Inflammatory macrophage treated with lipopolysaccharide for 1 hour (primary cell): ENCODE results near the gene GABRA1.

Experiments
- DNase-seq, 2 donors: peaks; one replicate each; pipeline ENCODE4 v3.0.0-alpha.2; 2020 to 2022

GABRA1 gene

DNA sequence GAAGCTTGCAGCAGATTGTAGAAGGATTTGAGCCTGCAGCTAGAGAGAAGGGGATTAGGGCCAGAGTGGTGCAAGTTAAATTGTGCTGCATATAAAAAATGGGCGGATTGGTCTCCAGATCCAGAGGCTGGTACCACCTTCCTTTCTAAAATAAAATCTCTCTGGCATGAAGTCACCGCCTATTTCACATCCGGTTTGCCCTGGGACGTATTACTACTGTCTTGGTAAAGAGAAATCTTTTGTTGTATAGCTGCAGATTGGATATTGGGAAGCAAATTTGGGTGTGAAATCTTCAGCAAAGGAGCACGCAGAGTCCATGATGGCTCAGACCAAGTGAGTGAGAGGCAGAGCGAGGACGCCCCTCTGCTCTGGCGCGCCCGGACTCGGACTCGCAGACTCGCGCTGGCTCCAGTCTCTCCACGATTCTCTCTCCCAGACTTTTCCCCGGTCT, at the start of gene GABRA1:
Gene GABRA1, plus strand, starts transcription at position 180 of the 451 bp plus-strand sequence. CDS start 2,691 bp downstream, outside the sequence.
- no peak for DNase-seq

DNA sequence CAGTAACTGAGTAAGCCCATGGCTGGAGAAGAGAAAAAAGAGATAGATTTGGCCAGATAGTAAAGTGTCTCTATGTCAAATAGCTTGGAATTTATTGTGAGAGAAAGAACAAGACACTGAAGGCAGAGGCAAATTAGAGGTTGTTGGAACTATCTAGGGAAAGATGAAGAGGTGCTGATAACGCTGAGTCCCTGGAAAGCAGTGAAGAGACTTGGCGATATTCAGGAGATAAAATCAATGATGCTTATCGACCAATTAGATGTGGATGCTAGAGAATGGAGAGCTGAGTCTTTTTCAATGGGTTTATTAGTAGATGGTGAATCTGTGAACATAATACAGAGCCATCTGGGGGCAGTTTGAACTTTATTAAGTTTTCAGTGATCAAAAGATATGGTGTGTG, 48.6 kb upstream of the GABRA1 start:
- DNase-seq: no peak

DNA sequence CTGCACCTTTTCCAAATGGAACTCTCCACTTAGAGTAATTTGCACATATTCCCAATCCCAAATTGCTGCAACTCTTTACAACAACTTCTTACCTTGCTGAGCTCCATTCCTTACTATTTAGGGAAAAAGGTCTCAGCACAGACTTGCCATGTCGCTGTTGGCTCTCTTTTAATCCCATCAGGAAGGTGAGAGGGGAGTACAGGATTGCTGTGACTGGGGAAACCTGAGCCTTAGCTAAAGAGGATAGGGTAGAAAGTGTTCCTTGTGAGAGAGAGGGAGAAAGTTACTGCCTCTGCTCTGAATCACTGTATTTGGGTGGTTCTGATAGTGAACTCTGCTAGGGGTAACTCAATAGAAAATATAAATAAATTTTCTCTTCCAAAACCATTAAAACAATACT, 43.7 kb upstream of the GABRA1 start:
- DNase-seq: no peak

DNA sequence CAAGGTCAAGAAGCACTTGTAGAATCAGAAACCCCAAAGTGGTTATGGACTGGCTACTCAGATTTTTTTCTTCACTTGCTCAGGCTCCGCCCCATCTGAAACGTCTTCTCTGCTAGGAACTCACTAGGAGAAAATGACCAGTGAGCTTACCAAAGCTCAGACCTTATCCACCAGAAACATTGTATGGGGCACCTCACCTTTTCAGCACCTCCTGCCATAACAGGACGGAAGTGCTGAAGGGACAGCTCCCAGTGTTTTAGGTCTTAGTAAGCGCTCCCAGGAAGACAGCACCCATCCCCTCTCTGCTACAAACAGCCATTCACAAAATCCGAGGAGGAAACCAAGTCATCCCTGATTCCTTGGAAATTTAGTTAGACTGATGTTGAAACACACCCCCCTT, 1.2 kb upstream of the GABRA1 start:
- DNase-seq: no peak

DNA sequence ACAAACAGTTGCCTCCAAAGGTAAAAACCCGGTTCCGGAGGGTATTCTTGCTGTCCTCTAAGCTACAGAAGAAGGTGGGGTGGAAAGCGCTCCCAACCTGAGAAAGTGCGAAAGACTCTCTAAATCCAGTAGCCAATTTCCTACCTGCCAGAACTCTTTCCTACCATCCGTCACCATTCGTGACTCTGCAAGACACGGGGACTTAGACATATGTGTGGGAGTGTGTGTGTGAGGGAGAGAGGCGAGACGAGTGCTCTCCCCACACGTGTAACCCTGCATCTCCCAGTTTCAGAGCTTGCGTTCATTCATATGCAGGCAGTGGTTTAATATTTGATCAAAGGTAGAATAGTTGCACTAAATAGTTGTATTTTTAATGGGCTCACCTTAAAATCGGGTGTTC, 473 bp upstream of the GABRA1 start:
- no peak for DNase-seq

DNA sequence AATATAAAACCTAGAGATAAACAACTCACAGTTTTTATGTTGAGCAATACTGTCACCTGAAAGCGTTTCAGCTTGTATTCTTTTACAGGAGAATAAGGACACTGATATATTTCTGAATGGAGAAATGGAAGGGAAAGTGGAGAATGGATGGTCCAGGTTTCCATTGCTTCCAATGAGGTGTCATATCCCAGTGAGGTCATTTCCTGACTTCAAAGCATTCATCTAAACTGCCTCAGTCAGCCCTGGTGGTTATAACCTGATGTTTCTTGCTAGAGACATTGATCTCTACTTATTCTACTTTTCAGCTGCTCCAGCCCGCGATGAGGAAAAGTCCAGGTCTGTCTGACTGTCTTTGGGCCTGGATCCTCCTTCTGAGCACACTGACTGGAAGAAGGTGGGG, 2.6 kb downstream of the GABRA1 start:
- no peak for DNase-seq

DNA sequence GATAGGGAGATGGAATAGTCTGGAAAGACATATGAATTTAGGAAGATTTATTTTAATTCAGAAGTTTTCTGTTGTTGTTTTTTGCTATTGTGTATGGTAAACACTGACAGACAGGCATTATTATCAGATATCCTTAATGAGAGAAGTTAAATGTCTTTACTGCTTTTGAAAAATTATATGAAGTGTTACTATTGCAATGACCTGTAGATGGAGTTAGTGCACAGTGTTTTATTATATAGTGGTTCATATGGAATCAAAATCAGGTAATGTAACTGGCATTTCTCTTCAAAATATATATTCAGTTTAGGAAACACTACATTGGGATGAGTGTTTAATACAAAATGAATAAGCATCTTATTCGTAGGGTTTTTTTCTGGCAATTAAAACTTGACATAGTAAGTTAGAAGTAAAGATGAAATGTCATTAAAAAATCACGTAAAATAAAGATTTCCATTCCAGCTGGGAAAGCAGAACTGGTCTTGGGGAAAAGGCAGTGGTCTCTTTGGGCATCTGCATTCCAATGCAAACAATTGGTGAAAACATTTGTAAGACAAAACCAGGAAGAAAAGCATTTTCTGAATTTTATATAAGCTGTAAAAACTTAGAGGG, 3.9 kb downstream of the GABRA1 start:
- DNase-seq: peak in 1 of 2 donors; percentile 1

DNA sequence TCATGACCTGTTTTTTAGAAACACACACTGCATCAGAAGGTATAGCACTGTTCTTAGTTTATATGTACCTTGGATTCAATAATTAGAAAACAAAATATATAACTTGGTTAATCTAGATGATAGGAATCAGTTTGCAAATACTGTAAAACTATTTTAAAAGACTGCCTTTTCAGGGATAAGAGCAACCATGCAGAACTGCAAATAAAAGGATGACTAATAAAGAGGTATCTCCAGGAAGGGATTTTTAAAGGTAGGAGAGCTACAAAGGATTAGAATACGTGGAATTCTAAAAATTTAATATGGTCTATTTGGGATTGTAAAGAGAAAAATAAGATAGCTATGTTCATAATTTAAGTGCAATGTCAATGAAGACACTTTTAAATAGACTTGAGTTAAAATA, 9.4 kb downstream of the GABRA1 start:
- DNase-seq: no peak

DNA sequence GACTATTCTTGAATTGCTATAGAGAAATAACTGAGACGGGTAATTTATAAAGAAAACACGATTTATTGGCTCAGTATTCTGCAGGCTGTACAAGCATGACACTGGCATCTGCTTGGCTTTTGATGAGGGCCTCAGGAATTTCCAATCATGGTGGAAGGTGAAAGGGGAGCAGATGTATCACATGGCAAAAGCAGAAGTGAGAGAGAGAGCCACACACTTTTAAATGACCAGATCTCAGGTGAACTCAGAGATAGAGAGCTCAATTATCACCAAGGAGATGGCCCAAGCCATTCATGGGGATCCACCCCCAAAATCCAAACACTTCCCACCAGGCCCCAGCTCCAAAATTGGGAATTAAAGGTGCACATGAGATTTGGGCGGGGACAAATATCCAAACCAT, 15.3 kb downstream of the GABRA1 start:
- DNase-seq: no peak

DNA sequence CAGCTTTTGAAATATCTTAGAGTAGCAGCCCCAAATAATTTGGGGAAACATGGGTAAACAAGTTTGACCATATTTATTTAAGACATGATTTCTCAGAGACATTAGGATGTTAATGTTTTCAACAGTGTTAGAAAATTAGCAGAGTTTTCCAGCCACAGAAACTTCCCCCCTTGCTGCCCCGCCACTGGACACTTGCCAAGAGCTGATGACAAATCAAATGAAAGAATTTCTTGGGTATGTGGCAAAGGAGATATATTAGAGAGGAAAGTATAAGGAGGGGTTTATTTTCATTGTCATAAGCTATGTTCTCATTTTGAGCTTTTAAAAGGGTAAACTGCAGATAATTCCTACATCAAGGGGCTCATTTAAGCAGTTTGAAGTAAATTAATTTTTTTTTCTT, 15.9 kb downstream of the GABRA1 start:
- DNase-seq: no peak

DNA sequence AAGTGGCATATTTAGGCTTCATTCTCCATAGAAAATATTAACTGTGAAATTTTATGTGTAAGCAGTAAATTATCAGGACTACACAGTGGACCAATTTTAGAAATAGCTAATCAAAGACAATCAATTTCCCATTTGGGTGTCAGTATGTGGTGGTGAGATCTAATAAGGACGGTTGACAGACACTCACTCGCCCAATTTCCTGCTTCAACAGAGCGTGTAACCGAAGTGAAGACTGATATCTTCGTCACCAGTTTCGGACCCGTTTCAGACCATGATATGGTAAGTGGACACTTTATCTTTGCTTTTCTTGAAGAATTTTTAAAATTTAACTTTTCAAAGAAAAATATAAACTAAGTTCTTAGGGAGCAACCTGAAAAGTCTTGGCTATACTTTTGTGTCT, 17.6 kb downstream of the GABRA1 start:
- no peak for DNase-seq

DNA sequence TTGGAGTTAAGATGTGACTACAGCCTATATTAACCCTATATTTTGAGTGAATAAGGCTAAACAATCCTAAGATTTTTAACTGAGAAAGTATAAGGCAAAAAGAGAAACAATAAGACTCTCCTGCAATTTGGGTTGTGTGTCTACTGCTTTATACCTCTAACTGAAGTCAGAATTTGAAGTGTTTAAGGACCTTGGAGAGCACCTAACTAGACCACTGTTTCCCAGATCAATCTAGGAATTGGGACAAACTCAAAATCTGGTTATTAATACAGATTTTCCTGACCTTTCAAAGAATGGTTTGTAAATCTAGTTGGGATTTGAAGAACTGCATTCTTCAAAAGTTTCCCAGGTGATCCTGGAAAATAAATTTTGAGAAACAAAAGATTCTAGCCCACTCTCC, 42.1 kb downstream of the GABRA1 start:
- DNase-seq: no peak

DNA sequence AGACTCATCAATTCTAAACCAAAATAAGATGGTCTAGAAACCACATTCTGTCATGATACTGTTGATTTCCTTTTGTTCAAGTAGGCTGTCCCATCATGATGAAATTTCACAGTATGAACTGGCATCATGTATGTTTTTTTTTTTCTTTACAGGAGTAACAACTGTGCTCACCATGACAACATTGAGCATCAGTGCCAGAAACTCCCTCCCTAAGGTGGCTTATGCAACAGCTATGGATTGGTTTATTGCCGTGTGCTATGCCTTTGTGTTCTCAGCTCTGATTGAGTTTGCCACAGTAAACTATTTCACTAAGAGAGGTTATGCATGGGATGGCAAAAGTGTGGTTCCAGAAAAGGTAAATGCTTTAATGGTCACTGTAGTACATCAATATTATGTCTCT, 47.6 kb downstream of the GABRA1 start:
- DNase-seq: no peak

DNA sequence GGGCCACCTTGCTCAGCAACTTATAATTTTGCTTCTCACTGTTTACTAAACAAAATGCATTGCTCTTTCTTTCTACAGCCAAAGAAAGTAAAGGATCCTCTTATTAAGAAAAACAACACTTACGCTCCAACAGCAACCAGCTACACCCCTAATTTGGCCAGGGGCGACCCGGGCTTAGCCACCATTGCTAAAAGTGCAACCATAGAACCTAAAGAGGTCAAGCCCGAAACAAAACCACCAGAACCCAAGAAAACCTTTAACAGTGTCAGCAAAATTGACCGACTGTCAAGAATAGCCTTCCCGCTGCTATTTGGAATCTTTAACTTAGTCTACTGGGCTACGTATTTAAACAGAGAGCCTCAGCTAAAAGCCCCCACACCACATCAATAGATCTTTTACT, 49.1 kb downstream of the GABRA1 start:
- DNase-seq: no peak

DNA sequence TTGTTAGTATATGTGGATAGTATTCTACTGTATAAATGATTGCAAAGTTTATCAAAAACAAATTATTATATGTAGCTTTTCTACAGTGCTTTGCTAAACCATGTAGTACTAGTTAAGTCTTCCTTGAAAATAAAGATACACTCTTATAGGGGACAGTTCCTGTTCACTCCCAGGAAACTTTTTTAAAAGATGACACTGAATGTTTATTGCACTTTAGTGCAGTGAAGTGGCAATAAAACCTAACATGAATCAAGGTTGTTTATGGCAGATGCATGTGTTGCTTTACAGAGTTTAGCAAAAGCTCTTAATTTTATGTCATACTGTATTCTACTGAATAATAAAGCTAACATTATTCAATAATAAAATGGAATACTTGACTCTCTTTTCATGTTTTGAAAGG, 51.7 kb downstream of the GABRA1 start:
- DNase-seq: no peak

DNA sequence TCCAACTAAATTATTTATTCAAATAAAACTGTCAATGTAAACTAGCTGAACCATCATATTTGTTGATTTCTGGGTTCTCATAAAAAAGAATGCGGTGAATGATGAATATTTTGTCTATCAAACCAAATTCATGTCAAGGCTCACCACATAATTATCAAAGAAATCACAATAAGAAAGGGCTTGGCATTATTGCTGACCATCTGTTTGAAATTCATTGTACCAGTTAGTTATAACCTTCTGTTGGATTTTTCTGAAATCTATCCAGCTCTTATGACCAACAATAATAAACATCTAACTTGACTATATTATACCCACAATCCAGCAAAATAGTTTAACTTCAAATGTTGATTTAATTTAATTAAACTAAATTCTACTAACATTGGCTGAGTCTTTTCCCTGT, 53.1 kb downstream of the GABRA1 start:
- DNase-seq: no peak

DNA sequence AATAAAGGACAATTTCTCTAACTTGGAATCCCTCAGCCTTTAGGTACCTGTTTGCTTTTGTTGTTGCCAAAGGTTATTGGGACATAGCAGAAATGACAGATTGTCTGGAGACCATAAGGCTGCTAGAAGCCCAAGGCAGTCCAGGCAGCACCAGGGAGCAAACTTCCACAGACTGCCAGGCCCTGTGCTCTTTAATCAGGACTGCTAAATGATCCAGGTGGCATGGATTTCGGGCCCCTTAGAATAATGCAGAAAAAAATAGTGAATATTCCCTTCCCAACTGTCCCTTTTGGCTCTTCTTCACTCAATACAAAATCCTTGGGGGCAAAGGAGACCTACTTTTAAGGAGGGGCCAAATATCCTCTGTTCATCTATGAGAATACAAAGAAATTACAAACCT, 73.9 kb downstream of the GABRA1 start:
- no peak for DNase-seq

DNA sequence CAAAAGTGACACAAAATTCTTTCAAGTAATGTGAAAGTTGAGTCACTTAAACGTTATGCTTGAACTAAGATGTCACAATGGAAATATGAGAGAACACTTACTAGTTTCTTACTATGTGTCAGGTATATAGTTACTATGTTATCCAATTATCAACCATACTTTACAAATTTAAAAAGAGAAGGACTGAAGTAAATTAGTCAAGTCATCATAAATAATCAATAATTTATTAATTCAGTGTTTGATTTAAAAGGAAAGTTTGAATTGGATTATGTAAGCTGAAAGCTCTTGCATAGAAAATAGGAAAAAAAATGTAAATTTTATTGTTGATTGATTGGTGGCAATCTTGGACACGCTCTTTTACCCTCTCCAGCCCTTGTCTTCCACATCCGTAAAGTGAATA, 76.3 kb downstream of the GABRA1 start:
- DNase-seq: no peak

DNA sequence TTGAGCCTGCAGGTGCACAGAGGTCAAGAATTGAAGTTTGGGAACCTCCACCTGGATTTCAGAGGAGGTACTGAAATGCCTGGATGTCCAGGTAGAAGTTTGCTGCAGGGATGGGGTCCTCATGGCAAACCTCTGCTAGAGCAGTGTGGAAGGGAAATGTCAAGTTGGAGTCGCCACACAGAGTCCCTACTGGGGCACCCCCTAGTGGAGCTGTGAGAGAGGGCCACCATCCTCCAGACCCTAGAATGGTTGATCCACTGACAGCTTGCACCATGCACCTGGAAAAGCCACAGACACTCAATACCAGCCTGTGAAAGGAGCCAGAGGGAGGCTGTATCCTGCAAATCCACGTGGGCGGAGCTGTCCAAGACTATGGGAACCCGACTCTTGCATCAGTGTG, 78.0 kb downstream of the GABRA1 start:
- no peak for DNase-seq

DNA sequence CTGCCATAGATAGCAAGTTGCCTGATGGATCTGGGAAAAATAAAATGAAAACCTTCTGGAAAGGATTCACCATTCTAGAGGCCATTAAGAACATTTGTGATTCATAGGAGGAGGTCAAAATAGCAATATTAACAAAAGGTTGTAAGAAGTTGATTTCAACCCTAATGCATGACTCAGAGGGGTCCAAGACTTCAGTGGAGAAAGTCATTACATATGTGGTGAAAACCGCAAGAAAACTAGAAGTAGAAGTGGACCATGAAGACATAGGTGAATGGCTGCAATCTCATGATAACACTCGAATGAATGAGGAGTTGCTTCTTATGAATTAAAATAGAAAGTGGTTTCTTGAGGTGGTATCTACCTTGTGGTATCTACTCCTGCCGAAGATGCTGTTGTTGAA, 86.6 kb downstream of the GABRA1 start:
- DNase-seq: no peak

DNA sequence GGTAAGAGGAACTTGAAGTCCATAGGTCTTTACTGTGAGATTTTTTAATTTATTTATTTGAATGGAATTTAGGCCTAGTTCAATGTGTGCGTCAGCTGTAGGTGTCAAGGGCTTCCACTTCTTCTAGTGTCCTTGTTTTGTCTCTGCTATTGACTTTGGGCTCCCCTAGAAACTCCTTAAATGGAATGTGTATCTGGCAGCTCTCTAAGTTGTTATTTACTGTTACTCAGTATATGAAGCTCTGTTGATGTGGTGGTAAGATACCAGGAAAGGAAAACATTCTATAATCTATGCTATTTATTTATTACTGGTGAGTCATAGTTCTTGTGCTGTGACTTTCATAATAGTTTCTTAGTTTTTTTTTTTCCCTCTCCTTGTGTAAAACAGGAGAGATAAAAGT, 97.1 kb downstream of the GABRA1 start:
- no peak for DNase-seq

DNA sequence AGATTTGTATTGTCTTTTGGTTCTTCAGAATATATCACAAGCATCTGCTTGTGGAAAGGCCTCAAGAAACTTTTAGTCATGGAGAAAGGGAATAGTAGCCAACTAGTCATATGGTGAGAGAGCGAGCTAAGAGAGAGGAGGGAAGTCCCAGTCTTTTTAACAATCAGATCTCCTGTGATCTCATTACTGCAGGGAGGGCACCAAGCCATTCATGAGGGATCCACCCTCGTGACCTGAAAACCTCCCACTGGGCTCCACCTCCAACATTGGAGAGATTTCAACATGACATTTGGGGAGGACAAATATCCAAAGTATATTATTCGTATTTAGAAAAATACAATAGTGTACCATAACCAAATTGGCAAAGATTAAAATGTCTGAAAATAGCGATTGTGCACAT, 99.0 kb downstream of the GABRA1 start:
- DNase-seq: no peak
